ENCODE results near the gene IQSEC2. TPM values are rescaled to one million over a fixed set of nuclear protein-coding genes. Genes with fewer than 3 reads are reported as not detected.

IQSEC2 gene
- total RNA-seq, 1 experiment from 2014 or later, result 48.2 TPM

- H3K36me3 Mint-ChIP-seq, result no peaks in the 10 kb centered on the region
- ChIA-PET CTCF (no interaction called here), POLR2A (no interaction called here)
- no peaks in the 10 kb centered on the region for H3K27me3 Mint-ChIP-seq (ENCODE audit: low read depth)
- H3K4me1 Mint-ChIP-seq, result peaks cover 12% of the 10 kb centered on the region; the same call in 1 of the 2 replicates
- DNase-seq (ENCODE audit: low spot score), result no peak
- H3K4me3 Mint-ChIP-seq, result no peak overlapping the region
- H3K27ac Mint-ChIP-seq, result no peak overlapping the region
- no peaks in the 10 kb centered on the region for H3K9me3 Mint-ChIP-seq
- no peak for TF ChIP-seq TEAD1 (CRISPR knock-in tag; IDR thresholded peaks at IDR 0.05)
- TF ChIP-seq SMAD3 (CRISPR knock-in tag; IDR thresholded peaks at IDR 0.05; ENCODE audit: borderline replicate concordance), result no peak
- TF ChIP-seq TEAD4 (CRISPR knock-in tag; IDR thresholded peaks at IDR 0.05), result no peak
- no peak for TF ChIP-seq TCF7 (CRISPR knock-in tag; IDR thresholded peaks at IDR 0.05; ENCODE audit: low read depth)
- TF ChIP-seq ZNF512 (CRISPR knock-in tag; IDR thresholded peaks at IDR 0.05; ENCODE audit: borderline replicate concordance), result no peak
- no peak for TF ChIP-seq NR1H2 (CRISPR knock-in tag; IDR thresholded peaks at IDR 0.05)
- TF ChIP-seq CBFB (CRISPR knock-in tag; IDR thresholded peaks at IDR 0.05; ENCODE audit: low read depth), result no peak
- TF ChIP-seq ZNF138 (CRISPR knock-in tag; conservative IDR thresholded peaks at IDR 0.05), result no peak
- TF ChIP-seq ARID4B (CRISPR knock-in tag; IDR thresholded peaks at IDR 0.05; ENCODE audit: borderline replicate concordance), result no peak
- TF ChIP-seq E2F1 (CRISPR knock-in tag; IDR thresholded peaks at IDR 0.05), result no peak
- TF ChIP-seq HMGA2 (CRISPR knock-in tag; IDR thresholded peaks at IDR 0.05), result no peak
- TF ChIP-seq NFYB (CRISPR knock-in tag; conservative IDR thresholded peaks at IDR 0.05; ENCODE audit: low read depth), result no peak
- TF ChIP-seq JUN (CRISPR knock-in tag; IDR thresholded peaks at IDR 0.05), result no peak
- TF ChIP-seq ZMAT4 (CRISPR knock-in tag; IDR thresholded peaks at IDR 0.05), result no peak
- no peak for TF ChIP-seq HMGXB4 (CRISPR knock-in tag; IDR thresholded peaks at IDR 0.05)
- TF ChIP-seq ZNF281 (CRISPR knock-in tag; IDR thresholded peaks at IDR 0.05), result no peak
- no peak for TF ChIP-seq CREB1 (CRISPR knock-in tag; IDR thresholded peaks at IDR 0.05)
- no peak for TF ChIP-seq IRF2 (CRISPR knock-in tag; IDR thresholded peaks at IDR 0.05; ENCODE audit: borderline replicate concordance, low read depth)
- no peak for ATAC-seq
Observed at GRCh38 chrX:53268173-53268572, 13.2 kb downstream of the IQSEC2 start.
